Inferior parietal cortex (tissue), 1 donor: ENCODE data around the gene NUDT22.

ENCODE experiments used
- DNase-seq: peaks from one replicate; pipeline ENCODE4 v3.0.0-alpha.2; 2016; ENCODE audit errors: extremely low spot score

Gene NUDT22

GRCh38 chr11:64225608-64226506, at the start of gene NUDT22, which contains the start of gene TRPT1:
Gene NUDT22 (plus strand): TSS chr11:64226274. CDS start chr11:64226653, 379 bp downstream.
Gene TRPT1 (minus strand): TSS chr11:64226186. CDS start chr11:64225860, 326 bp downstream.
- peak; percentile 89 for DNase-seq

- DNase-seq: no peak
Observed at GRCh38 chr11:64176751-64177150, 49.3 kb upstream of the NUDT22 start.

GRCh38 chr11:64178203-64178602, 47.9 kb upstream of the NUDT22 start:
- DNase-seq: no peak

- DNase-seq: no peak
Observed at GRCh38 chr11:64178951-64179639, 47.0 kb upstream of the NUDT22 start.

- DNase-seq: no peak
Observed at GRCh38 chr11:64180891-64181290, 45.2 kb upstream of the NUDT22 start.

GRCh38 chr11:64181506-64182411, 44.3 kb upstream of the NUDT22 start:
- DNase-seq: peak; percentile 88

GRCh38 chr11:64183890-64184289, 42.2 kb upstream of the NUDT22 start:
- no peak for DNase-seq

GRCh38 chr11:64185175-64185692, 40.8 kb upstream of the NUDT22 start:
- DNase-seq: peak; percentile 82

GRCh38 chr11:64185693-64186491, 40.2 kb upstream of the NUDT22 start, which contains the start of gene STIP1:
Gene STIP1 (plus strand): TSS chr11:64186171. CDS start chr11:64186262, 91 bp downstream.
- peak; percentile 100 for DNase-seq

- DNase-seq: no peak
Observed at GRCh38 chr11:64186492-64187165, 39.4 kb upstream of the NUDT22 start.

GRCh38 chr11:64192434-64192833, 33.6 kb upstream of the NUDT22 start:
- no peak for DNase-seq

GRCh38 chr11:64196626-64197025, 29.4 kb upstream of the NUDT22 start:
- DNase-seq: peak; percentile 42

GRCh38 chr11:64198511-64198910, 27.6 kb upstream of the NUDT22 start:
- no peak for DNase-seq

- DNase-seq: no peak
Observed at GRCh38 chr11:64201543-64201942, 24.5 kb upstream of the NUDT22 start.

GRCh38 chr11:64202992-64203391, 23.1 kb upstream of the NUDT22 start:
- DNase-seq: no peak

- no peak for DNase-seq
Observed at GRCh38 chr11:64203421-64204079, 22.5 kb upstream of the NUDT22 start.

- no peak for DNase-seq
Observed at GRCh38 chr11:64204080-64204440, 22.0 kb upstream of the NUDT22 start.

GRCh38 chr11:64204464-64204989, 21.5 kb upstream of the NUDT22 start:
- DNase-seq: peak; percentile 93
